Measurements from ENCODE around the gene UNC45A. TPM values are rescaled to one million over a fixed set of nuclear protein-coding genes. Genes with fewer than 3 reads are reported as not detected.

Gene UNC45A
- total and polyA plus RNA-seq, 2 of the 13 experiments (the other 11 are each of a cell fraction or from before 2014, with no cell fraction given) = 33.8 to 39.7 TPM

- TF ChIP-seq ZBTB46 (CRISPR knock-in tag; IDR thresholded peaks at IDR 0.05; ENCODE audit: borderline replicate concordance) (no peak), ZBTB34 (CRISPR knock-in tag; IDR thresholded peaks at IDR 0.05) (no peak), IRF2 (CRISPR knock-in tag; IDR thresholded peaks at IDR 0.05) (peak; percentile 37; the same call in 1 of the 2 replicates), SOX13 (IDR thresholded peaks at IDR 0.05) (no peak), SOX13 (CRISPR knock-in tag; conservative IDR thresholded peaks at IDR 0.05 in 1 of 2, IDR thresholded peaks at IDR 0.05 in 1 of 2) (peak in 1 of 2 experiments; percentile 48; a peak in 2 of 4 replicates), ZNF770 (CRISPR knock-in tag; IDR thresholded peaks at IDR 0.05) (peak; percentile 15; the same call in 1 of the 2 replicates), RFX3 (CRISPR knock-in tag; IDR thresholded peaks at IDR 0.05) (no peak), MEF2D (CRISPR knock-in tag; IDR thresholded peaks at IDR 0.05) (no peak), ZNF512B (CRISPR knock-in tag; IDR thresholded peaks at IDR 0.05; ENCODE audit: borderline replicate concordance) (no peak), NR2F1 (CRISPR knock-in tag; IDR thresholded peaks at IDR 0.05) (no peak), E2F1 (CRISPR knock-in tag; IDR thresholded peaks at IDR 0.05) (no peak), ZNF205 (CRISPR knock-in tag; IDR thresholded peaks at IDR 0.05) (peak; percentile 57; the same call in 1 of the 2 replicates), PITX1 (CRISPR knock-in tag; IDR thresholded peaks at IDR 0.05) (0 out of 2 replicates have a peak, but pooled peaks have one; percentile 10), MAZ (IDR thresholded peaks at IDR 0.05; ENCODE audit: borderline replicate concordance, low read depth, low read length) (no peak), MAZ (CRISPR knock-in tag; IDR thresholded peaks at IDR 0.05; ENCODE audit: low read depth) (peak; percentile 48; the same call in 1 of the 2 replicates), DDIT3 (CRISPR knock-in tag; IDR thresholded peaks at IDR 0.05) (no peak), ZNF7 (CRISPR knock-in tag; IDR thresholded peaks at IDR 0.05) (0 out of 2 replicates have a peak, but pooled peaks have one; percentile 30), ZMYM2 (CRISPR knock-in tag; IDR thresholded peaks at IDR 0.05) (peak; percentile 67; the same call in 1 of the 2 replicates)
These were observed 3.0 kb upstream of the UNC45A start, which contains the start of gene HDDC3 (continued) for GRCh38 chr15:90931828-90932659.

Data from HepG2 (cell line).